HG03139 (cell line): Measurements from ENCODE around the gene PFDN6.
"Not testable (repeated sequence)": the region's sequence is repeated elsewhere in the genome, so short reads cannot be mapped to it uniquely, and the experiment has no call there.

ENCODE experiments used
- ATAC-seq: cut with Tn5 transposase; IDR thresholded peaks from one replicate; pipeline ENCODE4 v1.9.1; 2021; ENCODE audit not compliant: unreplicated experiment

PFDN6 gene

DNA sequence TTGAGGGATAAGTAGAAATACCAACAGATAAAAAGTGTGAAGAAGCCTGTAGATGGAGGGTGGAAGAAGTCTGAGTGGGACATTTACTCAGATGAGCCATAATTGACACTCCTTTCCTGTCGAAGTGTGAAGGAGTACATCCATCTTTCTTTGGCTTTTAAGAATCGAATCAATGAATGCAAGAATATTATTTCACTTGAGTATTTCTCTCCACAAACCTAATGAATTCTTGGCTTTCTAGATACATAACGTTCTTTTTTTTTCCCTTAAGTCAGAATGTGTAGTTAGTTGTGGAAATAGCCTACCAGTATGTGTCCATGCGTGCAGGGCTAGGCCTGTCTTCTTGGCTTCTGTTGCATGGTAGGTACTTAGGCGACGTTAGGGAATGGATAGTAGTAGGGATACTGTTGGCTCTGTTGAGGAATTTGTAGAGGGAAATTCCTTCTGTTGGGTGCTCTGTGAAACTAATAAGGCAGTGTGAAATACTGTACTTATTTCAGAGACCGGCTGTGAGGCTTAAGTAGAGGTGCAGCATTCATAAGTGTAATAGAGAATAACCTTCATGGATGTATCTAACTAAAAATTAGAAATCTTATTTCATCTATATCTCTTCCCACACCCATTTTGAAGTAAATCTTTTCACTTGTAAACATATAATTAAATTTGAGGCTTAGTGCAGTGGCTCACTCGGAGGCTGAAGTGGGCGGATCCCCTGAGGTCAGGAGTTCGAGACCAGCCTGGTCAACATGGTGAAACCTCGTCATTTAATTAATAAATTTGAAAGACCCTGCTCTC lies 16.1 kb upstream of the PFDN6 start:
- ATAC-seq: no peak

DNA sequence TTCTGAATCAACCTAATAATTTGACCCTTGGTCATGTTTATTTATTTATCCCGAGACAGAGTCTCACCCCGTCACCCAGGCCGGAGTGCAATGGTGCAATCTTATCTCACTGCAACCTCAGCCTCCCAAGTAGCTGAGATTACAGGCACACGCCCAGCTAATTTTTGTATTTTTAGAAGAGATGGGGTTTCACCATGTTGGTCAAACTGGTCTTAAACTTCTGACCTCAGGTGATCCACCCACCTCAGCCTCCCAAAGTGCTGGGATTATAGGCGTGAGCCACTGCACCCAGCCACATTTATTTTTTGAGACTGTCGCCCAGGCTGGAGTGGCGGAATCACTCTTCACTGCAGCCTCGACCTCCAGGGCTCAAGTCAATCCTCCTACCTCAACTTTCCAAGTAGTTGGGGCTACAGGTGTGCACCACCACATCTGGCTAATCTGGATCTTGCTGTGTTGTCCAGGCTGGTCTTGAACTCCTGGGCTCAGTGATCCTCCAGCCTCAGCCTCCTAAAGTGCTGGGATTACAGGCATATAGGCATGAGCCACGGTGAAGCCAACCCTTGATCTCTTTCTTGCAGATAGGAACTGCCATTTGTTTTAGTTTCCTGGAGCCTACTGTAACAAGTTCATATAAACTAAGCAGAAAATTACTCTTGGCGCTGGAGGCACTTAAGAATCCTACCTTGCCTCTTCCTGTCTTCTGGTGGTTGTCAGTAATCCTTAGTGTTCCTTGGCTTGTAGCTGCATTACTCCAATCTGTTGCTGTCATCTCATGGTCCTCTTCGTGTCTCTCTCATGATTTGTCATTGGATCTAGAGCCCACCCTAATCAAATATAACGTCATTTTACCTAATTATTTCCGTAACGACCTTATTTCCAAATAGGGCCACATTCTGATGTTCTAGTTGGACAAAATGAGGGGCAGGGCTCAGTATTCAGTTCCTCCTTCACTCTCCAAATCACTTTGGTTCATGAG lies 15.2 kb upstream of the PFDN6 start:
- no peak for ATAC-seq

DNA sequence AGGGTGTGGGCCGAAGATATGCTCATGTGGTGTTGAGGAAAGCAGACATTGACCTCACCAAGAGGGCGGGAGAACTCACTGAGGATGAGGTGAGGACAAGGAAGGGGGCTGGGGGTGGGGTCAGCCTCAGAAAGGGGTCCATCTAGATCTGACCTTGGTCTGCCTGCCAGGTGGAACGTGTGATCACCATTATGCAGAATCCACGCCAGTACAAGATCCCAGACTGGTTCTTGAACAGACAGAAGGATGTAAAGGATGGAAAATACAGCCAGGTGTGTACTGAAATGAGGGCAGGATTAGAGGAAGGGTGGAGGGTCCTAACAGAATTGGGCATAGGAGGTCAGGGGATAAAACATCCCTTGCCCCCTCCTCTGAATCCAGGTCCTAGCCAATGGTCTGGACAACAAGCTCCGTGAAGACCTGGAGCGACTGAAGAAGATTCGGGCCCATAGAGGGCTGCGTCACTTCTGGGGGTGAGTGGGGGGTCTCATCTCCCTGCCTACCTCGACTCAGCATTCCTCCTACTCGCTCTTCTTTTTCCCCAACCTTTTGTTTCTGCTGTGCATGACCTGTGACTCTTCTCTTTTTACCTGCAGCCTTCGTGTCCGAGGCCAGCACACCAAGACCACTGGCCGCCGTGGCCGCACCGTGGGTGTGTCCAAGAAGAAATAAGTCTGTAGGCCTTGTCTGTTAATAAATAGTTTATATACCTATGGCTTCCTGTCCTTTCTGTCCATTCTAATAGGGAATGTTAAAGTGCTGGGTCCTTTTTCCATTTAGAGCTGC lies 13.4 kb upstream of the PFDN6 start:
- ATAC-seq: not testable (repeated sequence)

DNA sequence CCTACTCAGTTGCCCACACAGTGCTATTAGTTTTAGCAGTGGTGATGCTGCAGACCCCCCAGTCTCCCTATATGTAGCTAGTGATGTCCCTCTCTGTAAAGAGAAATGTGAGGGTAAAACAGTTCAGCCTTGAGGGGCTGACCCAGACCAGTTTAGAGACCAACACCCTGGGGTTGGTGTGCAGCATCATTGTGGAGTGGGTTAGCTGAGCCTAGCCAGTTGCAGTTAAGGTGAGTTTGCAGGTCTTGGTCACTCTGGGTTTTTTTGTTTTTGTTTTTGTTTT lies 12.9 kb upstream of the PFDN6 start:
- ATAC-seq: no peak

DNA sequence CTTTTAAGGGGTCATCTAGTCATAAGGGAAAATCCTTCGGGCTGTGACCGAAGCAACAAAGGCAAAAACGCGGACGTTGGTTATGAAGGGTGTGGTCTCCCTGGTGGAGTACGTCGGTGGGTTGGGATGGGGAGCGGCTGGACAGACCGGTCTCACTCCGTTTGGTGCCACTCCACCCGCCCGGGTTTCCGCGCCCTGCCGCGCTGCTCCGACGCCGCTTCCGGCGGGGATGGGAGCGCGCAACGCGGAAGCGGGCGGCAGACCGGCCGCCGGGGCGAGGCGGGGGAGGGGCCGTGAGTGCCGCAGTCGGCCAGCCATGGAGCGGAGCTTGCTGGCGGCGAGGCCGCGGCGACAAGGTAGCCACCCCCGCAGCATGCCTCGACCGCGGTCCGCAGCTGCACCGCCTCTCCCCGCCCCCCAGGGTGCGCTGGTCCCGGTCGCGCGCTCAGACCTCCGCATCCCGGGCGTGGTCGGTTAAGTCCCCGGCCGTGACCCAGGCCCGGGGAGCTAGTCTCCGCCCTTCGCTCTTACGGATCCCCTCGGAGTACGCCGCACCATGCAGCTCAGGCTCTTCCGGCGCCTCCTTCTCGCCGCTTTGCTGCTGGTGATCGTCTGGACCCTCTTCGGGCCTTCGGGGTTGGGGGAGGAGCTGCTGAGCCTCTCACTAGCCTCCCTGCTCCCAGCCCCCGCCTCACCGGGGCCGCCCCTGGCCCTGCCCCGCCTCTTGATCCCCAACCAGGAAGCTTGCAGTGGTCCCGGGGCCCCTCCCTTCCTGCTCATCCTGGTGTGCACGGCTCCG lies 12.3 kb upstream of the PFDN6 start, which contains the start of gene B3GALT4:
Gene B3GALT4 (plus strand): TSS at position 260 of the 799 bp plus-strand sequence. CDS start 297 bp downstream, at position 557.
- peak; percentile 53 for ATAC-seq

DNA sequence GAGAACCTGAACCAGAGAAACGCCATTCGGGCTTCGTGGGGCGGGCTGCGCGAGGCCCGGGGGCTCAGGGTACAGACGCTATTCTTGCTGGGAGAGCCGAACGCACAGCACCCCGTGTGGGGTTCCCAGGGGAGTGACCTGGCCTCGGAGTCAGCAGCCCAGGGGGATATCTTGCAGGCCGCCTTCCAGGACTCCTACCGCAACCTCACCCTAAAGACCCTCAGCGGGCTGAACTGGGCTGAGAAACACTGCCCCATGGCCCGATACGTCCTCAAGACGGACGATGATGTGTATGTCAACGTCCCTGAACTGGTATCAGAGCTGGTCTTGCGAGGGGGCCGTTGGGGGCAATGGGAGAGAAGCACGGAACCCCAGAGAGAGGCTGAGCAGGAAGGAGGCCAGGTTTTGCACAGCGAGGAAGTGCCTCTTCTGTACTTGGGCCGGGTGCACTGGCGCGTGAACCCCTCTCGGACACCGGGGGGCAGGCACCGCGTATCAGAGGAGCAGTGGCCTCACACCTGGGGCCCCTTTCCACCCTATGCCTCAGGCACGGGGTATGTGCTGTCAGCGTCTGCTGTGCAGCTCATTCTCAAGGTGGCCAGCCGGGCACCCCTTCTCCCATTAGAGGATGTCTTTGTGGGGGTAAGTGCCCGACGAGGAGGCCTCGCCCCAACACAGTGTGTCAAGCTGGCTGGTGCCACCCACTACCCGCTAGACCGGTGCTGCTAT lies 11.6 kb upstream of the PFDN6 start:
- no peak for ATAC-seq

DNA sequence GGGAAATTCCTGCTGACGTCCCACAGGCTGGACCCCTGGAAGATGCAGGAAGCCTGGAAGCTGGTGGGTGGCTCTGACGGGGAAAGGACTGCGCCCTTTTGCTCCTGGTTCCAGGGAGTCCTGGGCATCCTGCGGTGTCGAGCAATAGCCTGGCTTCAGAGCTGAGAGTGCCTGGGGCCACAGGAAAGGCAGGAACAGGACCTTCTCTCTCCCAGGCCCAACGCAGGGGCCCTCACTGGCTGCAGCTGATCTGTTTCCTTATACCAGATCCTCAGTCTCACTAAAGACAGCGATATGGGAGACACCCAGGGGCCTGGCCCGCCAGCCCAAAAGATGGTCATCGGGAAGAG lies 11.0 kb upstream of the PFDN6 start:
- no peak for ATAC-seq

DNA sequence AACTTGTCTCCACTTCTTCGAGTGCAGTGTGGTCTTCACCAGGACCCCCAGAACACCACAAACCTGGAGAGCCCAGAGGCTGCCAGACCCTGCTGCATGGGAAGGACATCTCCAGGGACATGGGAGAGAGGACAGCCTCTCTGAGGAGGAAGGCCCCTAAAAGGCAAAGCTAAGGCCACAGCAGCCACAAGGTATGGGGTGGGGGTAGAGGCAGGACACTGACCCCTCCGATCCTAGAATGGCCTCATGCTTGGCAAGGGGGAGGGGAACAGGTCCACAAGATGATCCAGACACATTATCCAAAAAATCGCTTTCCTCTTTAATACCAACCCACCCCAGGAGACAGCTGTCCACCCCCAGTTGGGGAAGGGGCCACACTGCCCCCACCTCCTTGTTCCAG lies 10.6 kb upstream of the PFDN6 start:
- ATAC-seq: no peak

DNA sequence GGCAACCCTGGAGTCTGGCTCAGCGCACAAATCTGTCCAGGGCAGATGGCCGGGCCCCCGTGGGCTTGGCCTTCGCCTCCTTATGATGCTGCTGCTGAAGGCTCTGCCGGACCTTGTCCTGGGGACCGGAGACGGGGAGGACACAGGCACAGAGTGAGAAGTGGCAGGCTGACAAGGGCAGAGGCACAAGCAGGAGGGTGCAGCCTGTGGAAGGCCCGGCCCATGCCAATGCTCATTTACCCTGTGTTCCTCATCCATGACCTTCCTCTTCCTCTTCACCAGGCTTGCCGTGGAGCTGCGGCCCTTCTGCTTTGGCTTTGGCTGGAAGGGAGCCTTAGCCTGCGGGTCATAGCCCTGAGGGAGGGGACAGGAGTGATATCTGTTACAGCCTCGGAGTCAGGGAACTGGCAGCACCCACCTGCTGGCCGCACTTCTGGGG lies 10.1 kb upstream of the PFDN6 start:
- no peak for ATAC-seq

DNA sequence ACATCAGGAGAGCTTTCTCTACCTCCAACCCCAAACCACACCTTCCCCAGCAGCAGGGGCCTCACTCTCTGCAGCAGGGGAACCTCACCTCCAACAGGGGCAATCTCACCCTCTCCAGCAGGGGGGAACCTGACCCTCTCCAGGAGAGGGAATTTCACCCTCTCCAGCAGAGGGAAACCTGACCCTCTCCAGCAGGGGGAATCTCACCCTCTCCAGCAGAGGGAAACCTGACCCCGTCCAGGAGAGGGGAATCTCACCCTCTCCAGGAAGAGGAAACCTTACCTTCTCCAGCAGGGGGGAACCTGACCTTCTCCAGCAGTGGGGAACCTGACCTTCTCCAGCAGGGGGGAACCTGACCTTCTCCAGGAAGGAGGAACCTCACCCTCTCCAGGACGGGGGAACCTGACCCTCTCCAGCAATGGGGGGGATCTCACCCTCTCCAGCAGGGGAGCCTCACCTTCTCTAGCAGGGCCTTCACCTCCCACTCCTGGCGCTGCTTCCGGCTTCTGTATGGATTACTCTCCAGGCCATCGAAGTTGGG lies 9.4 kb upstream of the PFDN6 start:
- ATAC-seq: no peak

DNA sequence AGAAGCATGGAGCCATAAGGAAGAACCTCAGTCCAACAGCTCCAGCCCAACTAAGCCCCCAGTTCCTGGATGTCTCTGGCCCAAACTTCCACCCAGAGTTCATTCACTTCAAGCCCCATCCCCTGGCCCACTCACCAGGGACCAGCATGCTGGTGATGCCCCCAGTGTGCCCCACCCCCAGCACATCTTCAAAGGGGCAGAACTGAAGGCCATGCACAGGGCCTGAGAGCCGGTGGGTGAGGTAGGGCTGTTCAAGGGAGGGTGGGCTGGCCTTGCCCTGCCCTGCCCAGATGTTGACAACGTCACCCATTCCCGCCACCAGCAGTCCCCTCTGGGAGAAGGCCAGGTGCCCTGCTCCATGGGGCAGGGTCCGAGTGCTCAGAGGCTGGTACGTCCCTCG lies 8.9 kb upstream of the PFDN6 start:
- no peak for ATAC-seq

DNA sequence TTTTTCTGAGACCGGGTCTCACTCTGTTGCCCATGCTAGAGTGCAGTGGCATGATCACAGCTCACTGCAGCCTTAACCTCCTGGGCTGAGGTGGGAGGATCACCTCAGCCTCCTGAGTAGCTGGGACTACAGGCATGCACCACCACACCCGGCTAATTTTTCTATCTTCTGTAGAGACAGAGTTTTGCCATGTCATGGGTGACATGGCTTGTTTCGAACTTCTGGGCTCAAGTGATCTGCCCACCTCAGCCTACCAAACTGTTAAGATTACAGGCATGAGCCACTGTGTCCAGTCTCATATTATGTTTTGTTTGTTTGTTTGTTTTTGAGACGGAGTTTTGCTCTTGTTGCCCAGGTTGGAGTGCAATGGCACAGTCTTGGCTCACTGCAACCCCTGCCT lies 4.2 kb upstream of the PFDN6 start:
- ATAC-seq: not testable (repeated sequence)

DNA sequence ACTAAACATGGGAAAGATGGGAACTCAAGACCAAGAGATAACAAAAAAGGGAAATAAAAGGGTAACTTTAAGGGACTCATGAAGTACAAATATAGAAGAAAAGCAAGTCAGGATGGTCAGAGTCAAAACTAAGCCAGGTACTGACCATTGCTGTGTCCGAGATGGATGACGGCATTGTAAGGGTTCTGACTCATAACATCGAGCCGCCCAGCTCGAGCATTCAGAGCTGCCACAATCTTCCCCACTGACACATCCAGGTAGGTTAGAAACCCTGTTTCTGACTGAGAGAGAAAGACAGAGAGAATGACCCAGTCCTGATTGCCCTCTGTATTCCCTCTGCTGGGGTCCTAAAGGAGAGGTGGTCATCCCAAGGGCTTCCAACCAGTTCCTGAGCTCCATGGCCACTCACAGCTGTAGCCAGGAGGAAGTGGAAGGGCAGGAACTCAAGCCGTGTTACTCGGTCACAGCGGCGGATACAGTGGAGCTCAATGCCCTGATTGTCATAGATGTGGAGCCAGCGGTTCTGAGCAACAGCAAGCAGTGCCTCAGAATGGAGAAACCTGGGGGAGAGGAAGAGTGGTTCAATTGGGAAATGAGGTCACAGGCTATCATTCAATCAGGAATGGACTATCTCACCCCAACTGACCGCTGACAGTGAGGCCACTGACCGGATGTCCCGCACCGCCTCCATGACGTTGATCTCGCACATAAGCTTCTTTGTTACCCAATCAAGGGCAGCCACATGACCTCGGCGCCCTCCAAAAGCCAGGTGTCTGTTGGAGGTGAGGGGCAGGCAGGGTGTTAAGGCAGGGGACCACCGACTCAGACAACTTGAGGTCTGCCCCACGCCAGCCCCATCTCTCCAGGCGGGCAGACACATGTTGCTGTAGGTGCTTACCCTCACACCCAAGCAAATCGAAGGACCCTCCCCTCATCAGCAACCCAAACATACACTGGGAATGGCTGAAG lies 2.2 kb upstream of the PFDN6 start:
- no peak for ATAC-seq

DNA sequence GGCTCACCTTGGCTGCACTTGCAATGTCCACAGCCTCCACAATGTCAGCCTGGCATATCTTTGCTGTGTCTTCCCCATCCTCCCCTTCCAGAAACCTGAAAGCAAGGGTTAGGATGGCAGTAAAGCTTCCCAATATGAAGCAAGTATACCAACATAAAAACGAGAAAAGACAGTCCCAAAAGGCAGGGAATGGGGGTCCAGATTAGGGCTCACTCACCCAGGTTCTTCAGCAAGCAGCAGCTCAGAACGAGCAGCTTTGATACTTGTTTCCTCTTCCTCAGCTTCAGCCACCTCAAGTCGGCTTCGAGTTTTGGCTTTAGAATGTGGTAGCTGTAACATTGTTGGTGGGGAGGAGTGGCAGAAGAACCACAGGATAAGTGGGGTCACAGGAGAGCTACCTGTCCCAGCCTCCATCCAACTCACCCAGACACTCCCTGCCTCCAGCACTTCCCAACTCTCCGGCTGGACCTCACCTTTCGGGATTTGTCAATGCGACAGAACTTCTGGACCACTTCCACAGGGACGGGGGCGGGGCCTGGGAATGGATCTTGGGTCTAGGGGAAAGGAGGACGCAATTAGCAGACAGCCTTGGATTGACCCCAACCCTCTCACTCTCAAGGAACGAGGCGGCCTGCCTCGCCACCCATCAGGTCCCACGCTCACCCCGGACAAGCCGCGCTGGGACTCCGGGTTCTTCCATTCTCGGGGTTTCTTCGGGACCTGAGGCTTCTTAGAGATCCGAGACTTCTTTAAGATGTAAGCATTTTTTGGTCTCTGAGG lies 1.1 kb upstream of the PFDN6 start:
- peak; percentile 4 for ATAC-seq

DNA sequence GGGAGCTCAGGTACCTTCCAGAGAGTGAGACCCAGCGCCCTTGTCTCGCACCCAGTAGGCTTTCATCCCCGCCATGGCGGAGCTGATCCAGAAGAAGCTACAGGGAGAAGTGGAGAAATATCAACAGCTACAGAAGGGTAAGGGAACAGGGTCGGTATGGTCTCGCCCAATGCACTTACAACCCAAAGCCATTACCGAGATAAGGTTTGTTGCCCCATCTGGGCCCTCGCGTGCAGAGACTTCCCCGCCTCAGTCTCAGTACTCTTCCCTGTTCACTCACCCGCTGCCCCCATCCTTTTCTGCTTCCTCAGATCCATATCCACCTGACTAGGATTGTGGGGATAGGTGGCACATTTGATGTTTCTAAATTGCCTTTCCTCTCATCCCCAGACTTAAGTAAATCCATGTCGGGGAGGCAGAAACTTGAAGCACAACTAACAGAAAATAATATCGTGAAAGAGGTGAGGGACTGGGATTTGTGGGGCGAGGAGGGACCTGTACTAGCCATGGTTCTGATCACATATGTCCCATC lies 449 bp downstream of the PFDN6 start:
- ATAC-seq: peak; percentile 18

DNA sequence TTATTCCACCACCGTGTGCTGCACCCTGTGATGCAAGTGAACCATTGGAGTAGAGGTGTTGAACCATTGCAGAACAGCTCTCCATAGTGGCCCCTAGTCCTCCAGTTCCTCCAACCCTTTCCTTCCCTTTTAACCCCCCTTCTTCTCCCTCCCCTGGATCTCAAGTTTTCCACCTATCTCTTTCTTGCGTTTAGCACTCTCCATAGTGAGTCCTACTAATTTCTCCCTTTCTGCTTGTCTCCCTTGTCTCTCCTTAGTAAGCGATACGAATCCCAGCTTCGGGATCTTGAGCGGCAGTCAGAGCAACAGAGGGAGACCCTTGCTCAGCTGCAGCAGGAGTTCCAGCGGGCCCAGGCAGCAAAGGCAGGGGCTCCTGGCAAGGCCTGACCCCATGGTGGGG lies 1.1 kb downstream of the PFDN6 start:
- no peak for ATAC-seq

DNA sequence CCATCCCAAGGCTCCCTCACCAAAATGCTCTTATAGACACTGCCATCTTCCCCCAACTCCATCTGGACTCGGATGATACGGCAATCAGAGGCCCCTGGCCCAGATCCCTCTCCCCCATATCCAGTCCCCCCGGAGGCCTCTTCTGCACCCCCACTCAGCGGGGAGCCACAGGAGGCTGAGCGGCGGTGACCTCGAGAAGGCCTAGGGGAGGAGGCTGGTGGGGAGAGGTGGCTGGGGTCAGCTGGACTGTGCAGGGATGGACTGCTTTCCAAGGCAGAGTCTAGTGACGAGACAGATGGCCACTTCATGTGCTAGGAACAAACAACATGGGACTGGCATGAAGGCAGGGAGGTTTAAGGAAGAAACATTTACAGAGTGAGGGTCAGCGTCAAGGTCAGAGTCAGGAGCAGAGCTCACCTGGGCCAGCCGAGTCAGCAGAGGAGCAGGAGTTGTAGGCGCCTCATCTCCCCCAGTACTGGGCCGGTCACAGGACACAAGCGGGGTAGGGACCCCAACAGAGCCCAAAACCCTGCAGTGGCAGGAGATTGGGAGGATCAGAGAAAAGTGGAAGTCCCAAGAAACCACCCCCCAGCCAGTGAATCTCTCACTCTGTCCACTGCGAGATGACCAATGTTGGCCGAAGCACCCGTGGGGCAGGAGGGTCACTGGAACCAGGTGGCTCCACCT lies 3.7 kb downstream of the PFDN6 start:
- no peak for ATAC-seq
